Pancreas (tissue), 10 donors: Measurements from ENCODE around the gene AUTS2. TPM values are rescaled to one million over a fixed set of nuclear protein-coding genes. Genes with fewer than 3 reads are reported as not detected.

ENCODE experiments used
- ATAC-seq, 4 donors: fragments of 200-7000 bp; cut with Tn5 transposase; one replicate each; pipeline versions ENCODE4 v1.8.0 to v1.9.1; 2020; ENCODE audit warnings: mild to moderate bottlenecking in 4 of 4, moderate library complexity in 4 of 4
- DNase-seq, 6 donors: peaks; one replicate each; pipeline ENCODE4 v3.0.0-alpha.2; 2020
- FAIRE-seq: peaks from 2 replicates; lab custom pipeline; 2012; peaks lifted over from hg19 to GRCh38; lab: Jason Lieb, UNC
- H3K27ac ChIP-seq, 4 donors: fragments of 200-600 bp; sonication (generic); 1 replicate in 3 of 4; 2 replicates in 1 of 4; pipeline versions ENCODE4 v1.5.0 to v1.8.0; 2020
- H3K27me3 ChIP-seq, 4 donors: fragments of 200-600 bp; one replicate each; pipeline ENCODE4 v1.8.0; 2021
- H3K36me3 ChIP-seq, 3 donors: fragments of 200-600 bp; sonication (generic) in 1 of 3; one replicate each; pipeline versions ENCODE4 v1.5.0 to v1.8.0; 2020 to 2021
- H3K4me1 ChIP-seq, 3 donors: fragments of 200-600 bp; one replicate each; pipeline ENCODE4 v1.8.0; 2021
- H3K4me3 ChIP-seq, 4 donors: fragments of 200-600 bp; sonication (generic) in 2 of 4; one replicate each; pipeline versions ENCODE4 v1.5.0 to v1.8.0; 2020 to 2021
- H3K9me3 ChIP-seq, 4 donors: fragments of 200-600 bp; one replicate each; pipeline ENCODE4 v1.8.0; 2021
- CTCF ChIP-seq, 4 donors: fragments of 200-600 bp; sonication (generic) in 3 of 4; IDR thresholded peaks; one replicate each; pipeline versions ENCODE4 v1.5.0 to v1.8.0; 2021; ENCODE audit warnings: antibody characterized with exemption in 4 of 4
- WGBS, 2 donors: extraction: QIAGEN DNeasy Blood & Tissue Kit; methylation state at CpG; one replicate each; pipeline ENCODE4 v1.1.7; 2013; 5-methylcytosine and 5-hydroxymethylcytosine counted together
- intact Hi-C, 3 donors: fragments of 100-400 bp; cut with DNase I; formaldehyde crosslinking; loops; one replicate each; pipeline versions ENCODE4 v1.11.1 to v1.14.2; 2022
- polyA plus RNA-seq, 2 donors: library from polyadenylated mRNA; stranded (reverse); fragments of 200-250 nt; gene quantifications; one replicate each; pipeline ENCODE4 v1.2.3, GENCODE V29; 2013
- total RNA-seq, 6 donors: library from RNA; stranded (reverse); fragmentation: NEBNext Ultra II Directional in 4 of 6; extraction: Animal tissue kit (Norgen Biotek cat#: 25700) in 4 of 6; gene quantifications; one replicate each; pipeline versions ENCODE4 v1.2.1 to v1.2.4, GENCODE V29; 2021 to 2023
- donor health status: healthy with polysubstance abuse.
- donor health status: DM: no; HTN: no; CAD: no; lungs with moderate emphysema.
- donor health status: DM: no; HTN: no; CAD: no.
- donor health status: control.
- donor health status: control.
- donor health status: Bipolar disorder and iron deficiency.
- donor health status: DM: yes; HTN: yes; CAD: no.
- donor health status: DM: no; HTN: no; CAD: no.
- donor health status: DM: no; HTN: no; CAD: no.
- donor health status: DM: yes; HTN: yes; CAD: no.

The AUTS2 gene
- total and polyA plus RNA-seq, 8 donors: 5.8 to 16.8 (median 9.9) TPM

- intact Hi-C loops: no loop called here
- 87 to 93% methylated on average over 1 of the region's 1 CpG for WGBS, 2 donors
- no peak overlapping the region for H3K27ac ChIP-seq
- H3K27me3 ChIP-seq: no peaks in the 10 kb centered on the region
- H3K4me3 ChIP-seq: no peak overlapping the region
- FAIRE-seq: no peak
- TF ChIP-seq CTCF (IDR thresholded peaks at IDR 0.05): no peak
- DNase-seq: no peak
- H3K9me3 ChIP-seq: no peaks in the 10 kb centered on the region
- no peaks in the 10 kb centered on the region for H3K36me3 ChIP-seq
- H3K4me1 ChIP-seq: no peaks in the 10 kb centered on the region
- ATAC-seq: no peak
These were observed 720.2 kb downstream of the AUTS2 start for GRCh38 chr7:70318511-70318910.

GRCh38 chr7:70319057-70319456, 720.8 kb downstream of the AUTS2 start:
- intact Hi-C loops: no loop called here
- H3K36me3 ChIP-seq: no peaks in the 10 kb centered on the region

GRCh38 chr7:70321016-70321590, 722.8 kb downstream of the AUTS2 start:
- Histone ChIP-seq H3K9me3 (no peaks in the 10 kb centered on the region), H3K36me3 (no peaks in the 10 kb centered on the region), H3K27me3 (no peaks in the 10 kb centered on the region), H3K4me3 (no peak overlapping the region), H3K4me1 (no peaks in the 10 kb centered on the region), H3K27ac (no peak overlapping the region)
- DNase-seq (no peak), FAIRE-seq (no peak), ATAC-seq (no peak)
- TF ChIP-seq CTCF (IDR thresholded peaks at IDR 0.05): no peak
- 79 to 92% methylated on average over 6 of the region's 6 CpGs for WGBS, 2 donors
- intact Hi-C loops: no loop called here

More at GRCh38 chr7:70319057-70319456, 720.8 kb downstream of the AUTS2 start:
- no peak for TF ChIP-seq CTCF (IDR thresholded peaks at IDR 0.05)
- no peaks in the 10 kb centered on the region for H3K4me1 ChIP-seq
- no peak overlapping the region for H3K4me3 ChIP-seq
- DNase-seq (no peak), ATAC-seq (no peak), FAIRE-seq (no peak)
- H3K27me3 ChIP-seq: no peaks in the 10 kb centered on the region
- 70 to 71% methylated on average over 2 of the region's 2 CpGs for WGBS, 2 donors
- no peaks in the 10 kb centered on the region for H3K9me3 ChIP-seq
- H3K27ac ChIP-seq: no peak overlapping the region

GRCh38 chr7:70322856-70323255, 724.6 kb downstream of the AUTS2 start:
- intact Hi-C loops: no loop called here
- Histone ChIP-seq H3K27ac (no peak overlapping the region), H3K27me3 (no peaks in the 10 kb centered on the region), H3K4me1 (no peaks in the 10 kb centered on the region), H3K9me3 (no peaks in the 10 kb centered on the region), H3K4me3 (no peak overlapping the region), H3K36me3 (no peaks in the 10 kb centered on the region)
- FAIRE-seq: no peak
- ATAC-seq: no peak
- no peak for DNase-seq
- TF ChIP-seq CTCF (IDR thresholded peaks at IDR 0.05): no peak
- WGBS, 2 donors: 83 to 84% methylated on average over 1 of the region's 1 CpG

- WGBS, 2 donors: 65 to 80% methylated on average over 2 of the region's 2 CpGs
- ATAC-seq (peak in 1 of 4 donors; percentile 20), FAIRE-seq (no peak)
These were observed 727.3 kb downstream of the AUTS2 start for GRCh38 chr7:70325509-70326101.

More at GRCh38 chr7:70325509-70326101, 727.3 kb downstream of the AUTS2 start:
- Histone ChIP-seq H3K9me3 (no peaks in the 10 kb centered on the region), H3K4me3 (no peak overlapping the region), H3K27ac (no peak overlapping the region), H3K27me3 (no peaks in the 10 kb centered on the region), H3K4me1 (no peaks in the 10 kb centered on the region), H3K36me3 (no peaks in the 10 kb centered on the region)
- intact Hi-C loops: no loop called here
- no peak for DNase-seq
- no peak for TF ChIP-seq CTCF (IDR thresholded peaks at IDR 0.05)
